H9 (cell line): Measurements from ENCODE around the gene SBK2. TPM values are rescaled to one million over a fixed set of nuclear protein-coding genes. Genes with fewer than 3 reads are reported as not detected.

ENCODE experiments used
- DNase-seq: peaks from one replicate; pipeline ENCODE4 v3.0.0-alpha.2; 2017
- H2AFZ ChIP-seq: one replicate; pipeline ENCODE4 v1.6.1; 2013; ENCODE audit warnings: mild to moderate bottlenecking, low read length, control low read depth, moderate library complexity
- H2AK5ac ChIP-seq: 2 replicates; pipeline ENCODE4 v1.6.1; 2013; ENCODE audit warnings: low read length, control low read depth, mixed read lengths; ENCODE audit not compliant: insufficient read length
- H2BK120ac ChIP-seq: one replicate; pipeline ENCODE4 v1.6.1; 2013; ENCODE audit warnings: low read depth, mild to moderate bottlenecking, low read length, control low read depth, inconsistent platforms; ENCODE audit not compliant: poor library complexity, severe bottlenecking
- H2BK12ac ChIP-seq: 2 replicates; pipeline ENCODE4 v1.6.1; 2013; ENCODE audit warnings: low read length, control low read depth, mixed read lengths, low read depth; ENCODE audit not compliant: insufficient read length
- H2BK15ac ChIP-seq: 2 replicates; pipeline ENCODE4 v1.6.1; 2013; ENCODE audit warnings: low read depth, low read length, control low read depth
- H2BK20ac ChIP-seq: one replicate; pipeline ENCODE4 v1.6.1; 2013; ENCODE audit warnings: low read depth, mild to moderate bottlenecking, low read length, control low read depth, inconsistent platforms; ENCODE audit not compliant: poor library complexity, severe bottlenecking
- H2BK5ac ChIP-seq: 2 replicates; pipeline ENCODE4 v1.6.1; 2013; ENCODE audit warnings: low read length, control low read depth, mixed read lengths; ENCODE audit not compliant: insufficient read length
- H3K14ac ChIP-seq: 2 replicates; pipeline ENCODE4 v1.6.1; 2013; ENCODE audit warnings: low read length, control low read depth; ENCODE audit not compliant: insufficient read depth
- H3K18ac ChIP-seq: 2 replicates; pipeline ENCODE4 v1.6.1; 2013; ENCODE audit warnings: low read depth, mild to moderate bottlenecking, mixed read lengths, low read length, control low read depth; ENCODE audit not compliant: insufficient read length
- H3K23ac ChIP-seq: 2 replicates; pipeline ENCODE4 v1.6.1; 2013; ENCODE audit warnings: low read length, control low read depth, mixed read lengths, low read depth; ENCODE audit not compliant: insufficient read length
- H3K23me2 ChIP-seq: 2 replicates; pipeline ENCODE4 v1.6.1; 2013; ENCODE audit warnings: low read depth, mild to moderate bottlenecking, mixed read lengths, low read length, control low read depth; ENCODE audit not compliant: insufficient read length, poor library complexity, severe bottlenecking
- H3K27ac ChIP-seq: 2 replicates; pipeline ENCODE4 v1.5.1; 2013; ENCODE audit warnings: low read length, control low read depth, mixed read lengths, low read depth; ENCODE audit not compliant: insufficient read length
- H3K27me3 ChIP-seq: 2 replicates; pipeline ENCODE4 v1.6.1; 2013; ENCODE audit warnings: low read length, control low read depth, inconsistent platforms; ENCODE audit not compliant: insufficient read depth
- H3K4ac ChIP-seq: 2 replicates; pipeline ENCODE4 v1.6.1; 2013; ENCODE audit warnings: low read depth, mild to moderate bottlenecking, control low read depth, inconsistent platforms, low read length, moderate library complexity
- H3K4me1 ChIP-seq: 2 replicates; pipeline ENCODE4 v1.6.1; 2013; ENCODE audit warnings: low read length, control low read depth, inconsistent platforms; ENCODE audit not compliant: insufficient read depth
- H3K4me2 ChIP-seq: 2 replicates; pipeline ENCODE4 v1.6.1; 2013; ENCODE audit warnings: low read length, control low read depth, mixed read lengths; ENCODE audit not compliant: insufficient read length, insufficient read depth
- H3K56ac ChIP-seq: 2 replicates; pipeline ENCODE4 v1.6.1; 2013; ENCODE audit warnings: low read depth, mild to moderate bottlenecking, mixed read lengths, low read length, control low read depth; ENCODE audit not compliant: insufficient read length
- H3K79me1 ChIP-seq: 2 replicates; pipeline ENCODE4 v1.6.1; 2013; ENCODE audit warnings: low read depth, mild to moderate bottlenecking, moderate library complexity, low read length, control low read depth, inconsistent platforms; ENCODE audit not compliant: insufficient read depth, poor library complexity, severe bottlenecking
- H3K79me2 ChIP-seq: 2 replicates; pipeline ENCODE4 v1.6.1; 2013; ENCODE audit warnings: low read length, control low read depth, inconsistent platforms; ENCODE audit not compliant: insufficient read depth
- H3K9ac ChIP-seq: 2 replicates; pipeline ENCODE4 v1.6.1; 2013; ENCODE audit warnings: low read length, control low read depth, mixed read lengths; ENCODE audit not compliant: insufficient read length; ENCODE audit errors: extremely low read depth
- H3K9me3 ChIP-seq: one replicate; pipeline ENCODE4 v1.6.1; 2013; ENCODE audit warnings: low read depth, low read length, inconsistent platforms; ENCODE audit not compliant: control insufficient read depth
- H3T11ph ChIP-seq: one replicate; pipeline ENCODE4 v1.6.1; 2013; ENCODE audit warnings: mild to moderate bottlenecking, low read length, control low read depth, inconsistent platforms
- H4K20me1 ChIP-seq: one replicate; pipeline ENCODE4 v1.6.1; 2013; ENCODE audit not compliant: control insufficient read depth, insufficient read length, insufficient read depth
- H4K5ac ChIP-seq: 2 replicates; pipeline ENCODE4 v1.6.1; 2013; ENCODE audit warnings: low read depth, mild to moderate bottlenecking, mixed read lengths, low read length, control low read depth; ENCODE audit not compliant: insufficient read length
- H4K8ac ChIP-seq: replicated peaks from 2 replicates; pipeline ENCODE4 v1.6.1; 2013; ENCODE audit warnings: low read length, control low read depth, mixed read lengths, low read depth; ENCODE audit not compliant: insufficient read length
- H4K91ac ChIP-seq: 2 replicates; pipeline ENCODE4 v1.6.1; 2013; ENCODE audit warnings: low read depth, mild to moderate bottlenecking, moderate library complexity, mixed read lengths, low read length, control low read depth; ENCODE audit not compliant: insufficient read length
- H3K27ac Mint-ChIP-seq, 3 experiments: 2 replicates in 2 of 3; 3 replicates in 1 of 3; pipeline ENCODE4 v1.8.0; 2020 to 2021; ENCODE audit warnings: mixed read lengths in 3 of 3, mild to moderate bottlenecking in 1 of 3, moderate library complexity in 1 of 3
- H3K27me3 Mint-ChIP-seq: 2 replicates; pipeline ENCODE4 v1.8.0; 2021; ENCODE audit warnings: low read depth, mild to moderate bottlenecking, moderate library complexity, mixed read lengths
- H3K36me3 Mint-ChIP-seq, 3 experiments: 2 replicates in 2 of 3; 3 replicates in 1 of 3; pipeline ENCODE4 v1.8.0; 2020 to 2021; ENCODE audit warnings: low read depth in 3 of 3, mixed read lengths in 3 of 3; ENCODE audit not compliant: insufficient read depth in 1 of 3
- H3K4me1 Mint-ChIP-seq, 2 experiments: 2 replicates each; pipeline ENCODE4 v1.8.0; 2020; ENCODE audit warnings: mixed read lengths in 2 of 2
- H3K4me3 Mint-ChIP-seq, 2 experiments: 2 replicates in 1 of 2; 3 replicates in 1 of 2; pipeline ENCODE4 v1.8.0; 2020 to 2021; ENCODE audit warnings: mild to moderate bottlenecking in 2 of 2, mixed read lengths in 2 of 2, moderate library complexity in 1 of 2
- H3K9me3 Mint-ChIP-seq, 2 experiments: 2 replicates in 1 of 2; 3 replicates in 1 of 2; pipeline ENCODE4 v1.8.0; 2020; ENCODE audit warnings: mild to moderate bottlenecking in 2 of 2, mixed read lengths in 2 of 2, moderate library complexity in 1 of 2
- CTCF ChIP-seq: fragments of 200-600 bp; sonication (generic); conservative IDR thresholded peaks from 3 replicates; pipeline ENCODE4 v1.8.0; 2021; ENCODE audit warnings: antibody characterized with exemption, mild to moderate bottlenecking
- WGBS: extraction: QIAGEN DNeasy Blood & Tissue Kit; methylation state at CpG from one replicate; pipeline ENCODE4 v1.1.7; 2013; ENCODE audit warnings: missing lambda C conversion rate, low lambda C conversion rate, mixed read lengths; ENCODE audit not compliant: insufficient read length; ENCODE audit errors: extremely low coverage; 5-methylcytosine and 5-hydroxymethylcytosine counted together
- total RNA-seq: library from RNA; stranded (reverse); gene quantifications from 2 replicates; pipeline ENCODE4 v1.2.1, GENCODE V29; 2021

Gene SBK2
- total RNA-seq, 1 experiment from 2014 or later: 2.8 TPM

GRCh38 chr19:55494172-55494761 is 42.7 kb downstream of the SBK2 start:
- H3K9ac ChIP-seq: no peak overlapping the region
- H3K27ac ChIP-seq: no peak overlapping the region
- peaks cover 21 to 31% of the 10 kb centered on the region in 2 experiments for H3K4me1 Mint-ChIP-seq
- H2BK12ac ChIP-seq: no peak overlapping the region
- H3K18ac ChIP-seq: no peak overlapping the region
- no peak overlapping the region for H2AK5ac ChIP-seq
- peak overlapping the region in 2 of 3 experiments; percentile 6 to 86; a peak in 3 of 7 replicates for H3K27ac Mint-ChIP-seq
- H3K79me1 ChIP-seq: no peaks in the 10 kb centered on the region
- no peak overlapping the region for H4K5ac ChIP-seq
- no CpG with 5 or more reads among the region's 22 CpGs for whole genome bisulfite sequencing
- H3K4ac ChIP-seq: no peak overlapping the region
- no peaks in the 10 kb centered on the region; a peak in 1 of 7 replicates for H3K36me3 Mint-ChIP-seq
- no peaks in the 10 kb centered on the region for H3K79me2 ChIP-seq
- H4K8ac ChIP-seq: no peak overlapping the region
- no peak overlapping the region for H4K91ac ChIP-seq
- H2BK120ac ChIP-seq: no peak overlapping the region
- H3K9me3 Mint-ChIP-seq: no peaks in the 10 kb centered on the region
- H3K23ac ChIP-seq: no peak overlapping the region
- no peak for DNase-seq
- H3K9me3 ChIP-seq: no peaks in the 10 kb centered on the region
- no peak overlapping the region for H3T11ph ChIP-seq
- H2BK15ac ChIP-seq: no peak overlapping the region
- no peak overlapping the region for H2AFZ ChIP-seq
- no peaks in the 10 kb centered on the region for H3K23me2 ChIP-seq
- no peak overlapping the region for H3K4me2 ChIP-seq
- no peaks in the 10 kb centered on the region for H4K20me1 ChIP-seq
- peaks cover 22% of the 10 kb centered on the region for H3K27me3 Mint-ChIP-seq
- no peak overlapping the region; the same call in 1 of the 2 replicates for H3K14ac ChIP-seq
- no peak for TF ChIP-seq CTCF
- H2BK5ac ChIP-seq: no peak overlapping the region
- H3K27me3 ChIP-seq: no peaks in the 10 kb centered on the region
- H3K56ac ChIP-seq: no peak overlapping the region
- no peaks in the 10 kb centered on the region for H3K4me1 ChIP-seq
- no peak overlapping the region for H2BK20ac ChIP-seq
- no peak overlapping the region for H3K4me3 Mint-ChIP-seq
